Brain microvascular endothelial cell (primary cell): Measurements from ENCODE around the gene TCERG1L.

Experiments used
- DNase-seq: peaks from one replicate; pipeline ENCODE4 v3.0.0-alpha.2; 2020
- H3K27ac ChIP-seq: fragments of 250-450 bp; sonication (Bioruptor Pico); 2 replicates; pipeline ENCODE4 v1.5.1; 2020; ENCODE audit warnings: mild to moderate bottlenecking, moderate library complexity
- H3K27me3 ChIP-seq: fragments of 250-450 bp; sonication (Bioruptor Pico); replicated peaks from 2 replicates; pipeline ENCODE4 v1.5.1; 2020; ENCODE audit warnings: mild to moderate bottlenecking
- H3K36me3 ChIP-seq: fragments of 250-450 bp; sonication (Bioruptor Pico); replicated peaks from 2 replicates; pipeline ENCODE4 v1.5.1; 2020; ENCODE audit warnings: mild to moderate bottlenecking
- H3K4me3 ChIP-seq: 2 replicates; pipeline ENCODE4 v1.5.1; 2011; ENCODE audit warnings: low read depth, mild to moderate bottlenecking, control low read depth, low read length, moderate library complexity
- CTCF ChIP-seq: IDR thresholded peaks from 2 replicates; pipeline ENCODE4 v1.5.1; 2011; ENCODE audit warnings: low read depth, mild to moderate bottlenecking, moderate library complexity, low read length, control low read depth, inconsistent platforms; ENCODE audit errors: missing control alignments
- in situ Hi-C: cut with HindIII; loops from 2 replicates; pipeline ENCODE4 v1.10.0; 2017; ENCODE audit warnings: low sequenced_read_pairs, low pct_ligation_motif_present

Gene TCERG1L

GRCh38 chr10:131310142-131310541 is 1.4 kb downstream of the TCERG1L start:
- in situ Hi-C loops: no loop called here
- no peak for TF ChIP-seq CTCF
- no peak for DNase-seq
- Histone ChIP-seq H3K36me3 (no peaks in the 10 kb centered on the region), H3K4me3 (no peak overlapping the region), H3K27me3 (peaks cover 11% of the 10 kb centered on the region), H3K27ac (no peak overlapping the region)

- no peak for DNase-seq
- no peak overlapping the region for H3K27ac ChIP-seq
- H3K36me3 ChIP-seq: no peaks in the 10 kb centered on the region
- no peak overlapping the region for H3K4me3 ChIP-seq
- TF ChIP-seq CTCF: no peak
- in situ Hi-C loops: no loop called here
- H3K27me3 ChIP-seq: no peaks in the 10 kb centered on the region
These were observed 11.0 kb downstream of the TCERG1L start for GRCh38 chr10:131300508-131300907.

- in situ Hi-C loops: no loop called here
These were observed 20.7 kb downstream of the TCERG1L start for GRCh38 chr10:131290781-131291180.

GRCh38 chr10:131288648-131289047 is 22.9 kb downstream of the TCERG1L start:
- in situ Hi-C loops: no loop called here
- Histone ChIP-seq H3K27ac (no peak overlapping the region), H3K27me3 (no peaks in the 10 kb centered on the region), H3K36me3 (no peaks in the 10 kb centered on the region), H3K4me3 (no peak overlapping the region)
- no peak for TF ChIP-seq CTCF
- DNase-seq: no peak

More at GRCh38 chr10:131290781-131291180, 20.7 kb downstream of the TCERG1L start:
- no peak for DNase-seq
- Histone ChIP-seq H3K36me3 (no peaks in the 10 kb centered on the region), H3K27ac (no peak overlapping the region), H3K27me3 (no peaks in the 10 kb centered on the region), H3K4me3 (no peak overlapping the region)
- TF ChIP-seq CTCF: no peak

- in situ Hi-C loops: no loop called here
- no peaks in the 10 kb centered on the region for H3K36me3 ChIP-seq
- no peak for TF ChIP-seq CTCF
- H3K4me3 ChIP-seq: no peak overlapping the region
- DNase-seq: no peak
- no peak overlapping the region for H3K27ac ChIP-seq
- no peaks in the 10 kb centered on the region for H3K27me3 ChIP-seq
These were observed 28.6 kb downstream of the TCERG1L start for GRCh38 chr10:131282961-131283360.

GRCh38 chr10:131280101-131280500 is 31.4 kb downstream of the TCERG1L start:
- in situ Hi-C loops: no loop called here
- no peaks in the 10 kb centered on the region for H3K27me3 ChIP-seq
- H3K36me3 ChIP-seq: no peaks in the 10 kb centered on the region
- no peak overlapping the region for H3K4me3 ChIP-seq
- H3K27ac ChIP-seq: no peak overlapping the region
- DNase-seq: no peak
- TF ChIP-seq CTCF: no peak
